Fibroblast of skin of back (primary cell): ENCODE results near the gene PRR33.
"Not testable (repeated sequence)": the region's sequence is repeated elsewhere in the genome, so short reads cannot be mapped to it uniquely, and the experiment has no call there.

Source experiments
- DNase-seq: peaks from one replicate; pipeline ENCODE4 v3.0.0-alpha.2; 2013

PRR33 gene

GRCh38 chr11:1875093-1875850 is 16.4 kb downstream of the PRR33 start:
- no peak for DNase-seq

GRCh38 chr11:1874441-1875092 is 17.1 kb downstream of the PRR33 start:
- not testable (repeated sequence) for DNase-seq

GRCh38 chr11:1873813-1874150 is 17.9 kb downstream of the PRR33 start:
- DNase-seq, result not testable (repeated sequence)

- peak; percentile 38 for DNase-seq
Measured at GRCh38 chr11:1873048-1873812, 18.5 kb downstream of the PRR33 start.

- no peak for DNase-seq
Measured at GRCh38 chr11:1872267-1872985, 19.3 kb downstream of the PRR33 start.

- no peak for DNase-seq
Measured at GRCh38 chr11:1871531-1871930, 20.2 kb downstream of the PRR33 start.

- no peak for DNase-seq
Measured at GRCh38 chr11:1870721-1871466, 20.8 kb downstream of the PRR33 start.

GRCh38 chr11:1870326-1870696 is 21.4 kb downstream of the PRR33 start:
- DNase-seq, result no peak

- DNase-seq, result no peak
Measured at GRCh38 chr11:1869427-1870325, 22.0 kb downstream of the PRR33 start.

GRCh38 chr11:1868636-1869291 is 22.9 kb downstream of the PRR33 start:
- no peak for DNase-seq

- no peak for DNase-seq
Measured at GRCh38 chr11:1868056-1868635, 23.5 kb downstream of the PRR33 start.

- DNase-seq, result no peak
Measured at GRCh38 chr11:1867381-1867780, 24.3 kb downstream of the PRR33 start.

GRCh38 chr11:1866776-1867175 is 24.9 kb downstream of the PRR33 start:
- DNase-seq, result no peak

- DNase-seq, result no peak
Measured at GRCh38 chr11:1866226-1866625, 25.5 kb downstream of the PRR33 start.

GRCh38 chr11:1864831-1865665 is 26.6 kb downstream of the PRR33 start:
- DNase-seq, result no peak

- no peak for DNase-seq
Measured at GRCh38 chr11:1864231-1864630, 27.5 kb downstream of the PRR33 start.

GRCh38 chr11:1863352-1864216 is 28.1 kb downstream of the PRR33 start:
- DNase-seq, result peak; percentile 94
